Measurements from ENCODE around the gene COMMD3.

GRCh38 chr10:22342421-22342820 lies 26.2 kb downstream of the COMMD3 start:
- TF ChIP-seq CTCF (IDR thresholded peaks at IDR 0.05) (no peak), POLR2A (IDR thresholded peaks at IDR 0.05) (no peak)
